K562 (cell line): ENCODE data around the gene PLA2R1.

Source experiments
- EZH2 ChIP-seq: IDR thresholded peaks from 2 replicates; pipeline ENCODE4 v1.6.1; 2012; ENCODE audit warnings: low read depth, mild to moderate bottlenecking, inconsistent platforms, low read length, borderline replicate concordance
- FOXA3 ChIP-seq, 2 experiments: fragments of 450-650 bp in 1 of 2; sonication (generic) in 1 of 2; formaldehyde crosslinking; IDR thresholded peaks in 1 of 2; conservative IDR thresholded peaks in 1 of 2; 2 replicates each; pipeline versions ENCODE4 v1.4.0 to v1.8.0; 2020 to 2022; ENCODE audit warnings: mild to moderate bottlenecking in 2 of 2, missing genetic modification reagents in 1 of 2
- JUND ChIP-seq, 2 experiments: IDR thresholded peaks; 2 replicates in 1 of 2; 3 replicates in 1 of 2; pipeline ENCODE4 v1.6.1; 2011; ENCODE audit warnings: borderline replicate concordance in 2 of 2, low read depth in 2 of 2, low read length in 2 of 2, improper control_type of control experiment in 1 of 2, missing biosample characterization in 1 of 2, missing genetic modification characterization in 1 of 2, missing genetic modification reagents in 1 of 2
- MAFG ChIP-seq: fragments of 450-650 bp; conservative IDR thresholded peaks from 2 replicates; pipeline ENCODE4 v1.6.1; 2016; ENCODE audit warnings: missing genetic modification characterization, missing compliant biosample characterization
- MAFK ChIP-seq: IDR thresholded peaks from 2 replicates; pipeline ENCODE4 v1.6.1; 2011; ENCODE audit warnings: low read length, improper control_type of control experiment
- MIER1 ChIP-seq: fragments of 450-650 bp; IDR thresholded peaks from 2 replicates; pipeline ENCODE4 v1.6.1; 2016; ENCODE audit warnings: antibody characterized with exemption, mild to moderate bottlenecking, low read depth
- RB1 ChIP-seq: fragments of 450-650 bp; IDR thresholded peaks from 2 replicates; pipeline ENCODE4 v1.6.1; 2017; ENCODE audit warnings: low read depth, mild to moderate bottlenecking
- RCOR1 ChIP-seq, 2 experiments: IDR thresholded peaks; 2 replicates each; pipeline ENCODE4 v1.6.1; 2012; ENCODE audit warnings: low read depth in 2 of 2, low read length in 2 of 2, borderline replicate concordance in 1 of 2, improper control_type of control experiment in 1 of 2
- STAT5A ChIP-seq: IDR thresholded peaks from 2 replicates; pipeline ENCODE4 v1.6.1; 2012; ENCODE audit warnings: low read length, inconsistent platforms, borderline replicate concordance
- TEAD1 ChIP-seq, 2 experiments: fragments of 450-650 bp in 1 of 2; sonication (generic) in 1 of 2; formaldehyde crosslinking; IDR thresholded peaks; 2 replicates each; pipeline versions ENCODE4 v1.4.0 to v1.8.0; 2020 to 2022; ENCODE audit warnings: mild to moderate bottlenecking in 2 of 2, missing genetic modification reagents in 1 of 2
- ZNF174 ChIP-seq: fragments of 250-450 bp; sonication (Bioruptor Pico); IDR thresholded peaks from 2 replicates; pipeline ENCODE4 v1.4.0; 2020; ENCODE audit warnings: mild to moderate bottlenecking
- ZNF699 ChIP-seq: fragments of 250-450 bp; sonication (Bioruptor Pico); IDR thresholded peaks from 2 replicates; pipeline ENCODE4 v1.8.0; 2021; ENCODE audit warnings: mild to moderate bottlenecking, moderate library complexity; ENCODE audit not compliant: insufficient replicate concordance
- TF ChIP-seq, protein P1 (sequence below), 3 experiments: IDR thresholded peaks in 2 of 3; conservative IDR thresholded peaks in 1 of 3; 2 replicates each; pipeline ENCODE4 v1.5.1; 2011 to 2012; ENCODE audit warnings: low read length in 3 of 3, mild to moderate bottlenecking in 3 of 3, control low read depth in 2 of 3, improper control_type of control experiment in 1 of 3, inconsistent platforms in 1 of 3, low read depth in 1 of 3, mixed read lengths in 1 of 3, moderate library complexity in 1 of 3; ENCODE audit not compliant: insufficient read depth in 2 of 3
- TF ChIP-seq, protein P2 (sequence below), 2 experiments: fragments of 450-650 bp; formaldehyde crosslinking in 1 of 2; IDR thresholded peaks; 2 replicates each; pipeline versions ENCODE4 v1.4.0 to v1.6.1; 2014 to 2020; ENCODE audit warnings: mild to moderate bottlenecking in 2 of 2, borderline replicate concordance in 1 of 2, low read depth in 1 of 2

DNA sequence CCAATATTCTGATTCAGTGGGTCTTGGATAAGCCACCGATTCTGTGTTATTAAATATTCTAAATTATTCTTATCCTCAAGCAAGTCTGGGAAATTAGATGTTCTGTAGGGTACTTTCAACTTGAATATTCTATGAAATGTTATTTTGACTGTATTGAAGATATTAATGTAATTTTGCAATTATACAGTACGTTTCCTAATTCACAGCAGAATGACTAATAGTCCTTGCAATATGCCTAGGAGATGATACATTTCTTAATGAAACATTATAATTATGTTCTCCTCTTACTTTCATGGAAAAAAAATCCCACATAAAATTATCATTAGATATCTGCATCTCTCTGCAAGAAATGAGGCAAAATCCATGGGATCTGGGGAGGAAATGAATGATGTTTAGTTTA lies 46.2 kb upstream of the PLA2R1 start:
- TF ChIP-seq STAT5A (no peak), TEAD1 (CRISPR knock-in tag; IDR thresholded peaks at IDR 0.05) (no peak), MAFG (no peak), ZNF699 (CRISPR knock-in tag) (no peak), ZNF174 (CRISPR knock-in tag) (no peak), MAFK (no peak), EZH2 (no peak), FOXA3 (CRISPR knock-in tag; conservative IDR thresholded peaks at IDR 0.05 in 1 of 2, IDR thresholded peaks at IDR 0.05 in 1 of 2) (no peak), MIER1 (no peak), RCOR1 (IDR thresholded peaks at IDR 0.05; ENCODE audit: borderline replicate concordance in 1 of 2, low read depth in 2 of 2, low read length in 2 of 2) (no peak), RB1 (no peak), JUND (IDR thresholded peaks at IDR 0.05; ENCODE audit: borderline replicate concordance, low read depth, low read length) (no peak), JUND (tag; IDR thresholded peaks at IDR 0.05; ENCODE audit: borderline replicate concordance, low read depth, low read length) (no peak)
- TF ChIP-seq, protein P1, sequence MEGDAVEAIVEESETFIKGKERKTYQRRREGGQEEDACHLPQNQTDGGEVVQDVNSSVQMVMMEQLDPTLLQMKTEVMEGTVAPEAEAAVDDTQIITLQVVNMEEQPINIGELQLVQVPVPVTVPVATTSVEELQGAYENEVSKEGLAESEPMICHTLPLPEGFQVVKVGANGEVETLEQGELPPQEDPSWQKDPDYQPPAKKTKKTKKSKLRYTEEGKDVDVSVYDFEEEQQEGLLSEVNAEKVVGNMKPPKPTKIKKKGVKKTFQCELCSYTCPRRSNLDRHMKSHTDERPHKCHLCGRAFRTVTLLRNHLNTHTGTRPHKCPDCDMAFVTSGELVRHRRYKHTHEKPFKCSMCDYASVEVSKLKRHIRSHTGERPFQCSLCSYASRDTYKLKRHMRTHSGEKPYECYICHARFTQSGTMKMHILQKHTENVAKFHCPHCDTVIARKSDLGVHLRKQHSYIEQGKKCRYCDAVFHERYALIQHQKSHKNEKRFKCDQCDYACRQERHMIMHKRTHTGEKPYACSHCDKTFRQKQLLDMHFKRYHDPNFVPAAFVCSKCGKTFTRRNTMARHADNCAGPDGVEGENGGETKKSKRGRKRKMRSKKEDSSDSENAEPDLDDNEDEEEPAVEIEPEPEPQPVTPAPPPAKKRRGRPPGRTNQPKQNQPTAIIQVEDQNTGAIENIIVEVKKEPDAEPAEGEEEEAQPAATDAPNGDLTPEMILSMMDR (IDR thresholded peaks at IDR 0.05 in 2 of 3, conservative IDR thresholded peaks at IDR 0.05 in 1 of 3; ENCODE audit: insufficient read depth in 2 of 3, low read depth in 1 of 3, low read length in 3 of 3): no peak
- TF ChIP-seq, protein P2, sequence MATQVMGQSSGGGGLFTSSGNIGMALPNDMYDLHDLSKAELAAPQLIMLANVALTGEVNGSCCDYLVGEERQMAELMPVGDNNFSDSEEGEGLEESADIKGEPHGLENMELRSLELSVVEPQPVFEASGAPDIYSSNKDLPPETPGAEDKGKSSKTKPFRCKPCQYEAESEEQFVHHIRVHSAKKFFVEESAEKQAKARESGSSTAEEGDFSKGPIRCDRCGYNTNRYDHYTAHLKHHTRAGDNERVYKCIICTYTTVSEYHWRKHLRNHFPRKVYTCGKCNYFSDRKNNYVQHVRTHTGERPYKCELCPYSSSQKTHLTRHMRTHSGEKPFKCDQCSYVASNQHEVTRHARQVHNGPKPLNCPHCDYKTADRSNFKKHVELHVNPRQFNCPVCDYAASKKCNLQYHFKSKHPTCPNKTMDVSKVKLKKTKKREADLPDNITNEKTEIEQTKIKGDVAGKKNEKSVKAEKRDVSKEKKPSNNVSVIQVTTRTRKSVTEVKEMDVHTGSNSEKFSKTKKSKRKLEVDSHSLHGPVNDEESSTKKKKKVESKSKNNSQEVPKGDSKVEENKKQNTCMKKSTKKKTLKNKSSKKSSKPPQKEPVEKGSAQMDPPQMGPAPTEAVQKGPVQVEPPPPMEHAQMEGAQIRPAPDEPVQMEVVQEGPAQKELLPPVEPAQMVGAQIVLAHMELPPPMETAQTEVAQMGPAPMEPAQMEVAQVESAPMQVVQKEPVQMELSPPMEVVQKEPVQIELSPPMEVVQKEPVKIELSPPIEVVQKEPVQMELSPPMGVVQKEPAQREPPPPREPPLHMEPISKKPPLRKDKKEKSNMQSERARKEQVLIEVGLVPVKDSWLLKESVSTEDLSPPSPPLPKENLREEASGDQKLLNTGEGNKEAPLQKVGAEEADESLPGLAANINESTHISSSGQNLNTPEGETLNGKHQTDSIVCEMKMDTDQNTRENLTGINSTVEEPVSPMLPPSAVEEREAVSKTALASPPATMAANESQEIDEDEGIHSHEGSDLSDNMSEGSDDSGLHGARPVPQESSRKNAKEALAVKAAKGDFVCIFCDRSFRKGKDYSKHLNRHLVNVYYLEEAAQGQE (IDR thresholded peaks at IDR 0.05; ENCODE audit: borderline replicate concordance): no peak
- TF ChIP-seq, protein P2 (CRISPR knock-in tag; IDR thresholded peaks at IDR 0.05; ENCODE audit: low read depth): no peak
